Activated T-helper 9 cell treated with anti-CD3 and anti-CD28 coated beads, Interleukin-2, amount 50 U/mL, for 16 hours (primary cell): Measurements from ENCODE around the gene SIAH3.

ENCODE experiments used
- DNase-seq: peaks from one replicate; pipeline ENCODE4 v3.0.0-alpha.2; 2020; ENCODE audit warnings: low read depth

SIAH3 gene

DNA sequence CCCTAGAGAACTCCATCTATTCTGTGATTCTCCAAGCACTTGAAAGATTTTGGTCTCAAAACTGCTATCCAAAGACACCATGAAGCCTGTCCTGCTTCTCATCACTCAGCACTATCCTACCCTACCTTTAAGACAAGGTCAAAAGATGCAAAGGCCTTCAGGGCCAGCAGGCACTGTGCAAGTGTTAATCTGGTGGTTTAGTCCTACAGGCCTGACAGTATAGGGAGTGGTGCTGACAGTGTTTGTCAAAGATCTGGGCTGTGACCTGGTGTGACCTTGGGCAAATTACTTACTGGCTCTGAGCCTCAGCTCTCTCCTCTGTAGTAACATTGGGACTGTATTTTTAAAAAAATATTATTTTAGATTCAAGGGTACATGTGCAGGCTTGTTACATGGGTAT lies 28.0 kb downstream of the SIAH3 start:
- no peak for DNase-seq

DNA sequence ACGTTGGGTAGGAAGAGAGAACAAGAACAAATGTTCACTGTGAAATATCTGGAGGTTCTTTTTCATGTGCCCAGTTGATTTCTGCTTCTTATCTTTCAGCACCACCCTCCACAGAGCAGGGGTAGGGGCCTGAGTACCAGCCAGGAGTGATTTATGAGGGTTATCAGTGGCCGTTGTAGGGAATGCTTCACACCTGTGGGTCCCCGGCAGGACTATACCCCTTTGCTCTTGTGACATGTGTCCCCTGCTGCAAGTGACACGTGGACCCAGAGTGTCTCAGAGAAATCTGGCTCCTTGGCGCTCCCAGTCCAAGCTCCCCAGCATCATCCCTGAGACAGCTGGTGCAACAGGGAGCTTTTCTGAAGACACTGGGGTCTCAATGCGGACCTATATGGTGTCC lies 29.7 kb downstream of the SIAH3 start:
- DNase-seq, result no peak

DNA sequence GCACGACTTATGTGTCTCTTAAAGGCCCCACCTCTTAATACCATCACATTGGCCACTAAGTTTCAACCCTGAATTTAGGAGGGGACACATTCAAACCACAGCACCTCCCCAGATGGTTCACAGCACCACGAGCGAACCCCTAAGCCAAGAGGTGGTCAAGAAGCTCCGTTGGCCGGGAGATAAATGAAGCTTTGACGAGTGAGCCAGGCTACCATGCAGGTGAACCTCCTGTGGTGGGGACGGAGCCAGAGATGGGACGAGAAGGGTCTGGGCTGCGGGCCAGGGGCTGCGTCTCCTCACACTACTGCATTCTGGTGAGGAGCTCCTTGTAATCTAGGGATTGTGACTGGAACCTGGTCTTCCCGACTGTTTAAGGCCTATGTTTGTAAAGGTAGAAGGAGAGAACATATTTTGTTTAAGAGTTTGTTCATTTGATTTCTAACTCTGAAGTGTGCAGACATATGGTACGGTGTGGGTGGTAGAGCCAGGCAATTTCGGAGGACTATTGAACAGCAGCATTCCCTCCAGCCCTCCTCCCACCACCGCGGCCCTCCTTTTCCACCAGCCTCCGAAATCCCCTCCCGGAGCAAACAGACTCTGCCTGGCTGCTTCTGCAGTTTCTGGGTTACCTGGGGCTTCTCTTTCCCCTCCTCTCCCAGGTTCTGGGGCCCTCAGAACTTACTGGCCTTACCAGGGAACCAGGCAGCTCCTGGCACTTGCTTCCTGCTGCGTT lies 31.3 kb downstream of the SIAH3 start:
- no peak for DNase-seq

DNA sequence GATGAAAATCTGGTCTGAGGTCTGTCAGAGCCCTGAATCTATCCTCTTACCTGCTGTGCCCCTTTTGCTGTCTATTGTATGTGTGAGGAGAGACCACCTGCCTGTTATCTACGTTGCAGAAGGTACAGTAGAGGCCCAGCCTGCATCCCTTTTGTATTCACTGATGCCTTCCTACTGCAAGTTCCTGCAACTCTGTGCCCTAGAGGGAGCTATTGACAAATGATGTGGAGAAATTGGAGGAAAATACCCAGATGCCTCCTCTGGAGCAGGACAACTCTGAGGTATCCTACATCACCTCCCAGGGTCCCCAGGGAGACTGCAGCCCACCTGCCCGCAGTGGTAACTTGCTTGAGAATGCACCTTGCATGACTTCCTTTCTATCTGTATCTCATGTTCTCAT lies 33.7 kb downstream of the SIAH3 start:
- DNase-seq, result no peak

DNA sequence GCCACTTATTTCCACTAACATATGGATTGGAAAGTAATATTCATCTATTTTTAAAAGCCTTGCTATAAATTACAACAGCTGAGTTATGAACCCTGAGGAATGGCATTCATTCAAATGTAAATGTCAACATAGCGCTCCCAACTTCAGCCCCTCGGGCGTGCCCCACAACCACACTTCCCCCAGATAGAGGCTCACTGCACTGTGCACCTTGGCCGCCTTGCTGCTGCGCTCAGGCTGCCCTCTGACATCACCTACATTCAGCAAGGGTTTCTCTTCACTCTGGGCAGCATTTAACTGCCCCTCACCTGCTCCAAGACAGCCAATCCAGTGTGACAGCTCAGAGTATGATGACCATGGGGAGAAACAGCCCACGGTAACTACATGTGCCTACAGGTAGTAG lies 35.1 kb downstream of the SIAH3 start:
- DNase-seq, result no peak

DNA sequence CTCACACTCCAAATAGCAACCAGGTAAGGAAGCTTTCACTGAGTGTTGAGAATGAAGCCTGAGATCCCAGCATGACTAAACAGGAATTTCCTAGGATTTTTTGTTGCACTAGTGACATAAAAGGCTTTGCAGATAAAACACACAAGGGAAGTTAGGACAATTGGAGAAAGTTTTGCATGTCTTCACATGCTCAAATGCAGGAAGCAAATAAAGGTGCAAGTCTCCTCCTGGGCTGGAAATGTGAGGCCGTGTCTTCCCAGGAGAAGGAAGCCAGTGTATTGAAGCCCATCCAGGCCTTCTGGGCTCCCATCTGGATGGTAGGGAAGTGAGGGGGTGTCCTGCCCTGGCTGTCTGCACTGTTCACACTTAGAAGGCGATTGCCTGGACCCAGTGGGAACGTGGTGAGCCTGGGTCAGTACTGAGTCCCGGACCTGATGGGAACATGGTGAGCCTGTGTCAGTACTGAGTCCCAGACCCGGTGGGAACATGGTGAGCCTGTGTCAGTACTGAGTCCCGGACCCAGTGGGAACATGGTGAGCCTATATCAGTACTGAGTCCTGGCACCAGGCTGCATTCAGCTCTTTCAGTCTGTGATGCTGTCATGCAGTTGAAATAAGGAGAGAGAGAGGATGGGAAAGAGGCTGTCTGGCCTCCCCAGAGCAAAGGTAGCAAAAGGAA lies 38.7 kb downstream of the SIAH3 start:
- no peak for DNase-seq

DNA sequence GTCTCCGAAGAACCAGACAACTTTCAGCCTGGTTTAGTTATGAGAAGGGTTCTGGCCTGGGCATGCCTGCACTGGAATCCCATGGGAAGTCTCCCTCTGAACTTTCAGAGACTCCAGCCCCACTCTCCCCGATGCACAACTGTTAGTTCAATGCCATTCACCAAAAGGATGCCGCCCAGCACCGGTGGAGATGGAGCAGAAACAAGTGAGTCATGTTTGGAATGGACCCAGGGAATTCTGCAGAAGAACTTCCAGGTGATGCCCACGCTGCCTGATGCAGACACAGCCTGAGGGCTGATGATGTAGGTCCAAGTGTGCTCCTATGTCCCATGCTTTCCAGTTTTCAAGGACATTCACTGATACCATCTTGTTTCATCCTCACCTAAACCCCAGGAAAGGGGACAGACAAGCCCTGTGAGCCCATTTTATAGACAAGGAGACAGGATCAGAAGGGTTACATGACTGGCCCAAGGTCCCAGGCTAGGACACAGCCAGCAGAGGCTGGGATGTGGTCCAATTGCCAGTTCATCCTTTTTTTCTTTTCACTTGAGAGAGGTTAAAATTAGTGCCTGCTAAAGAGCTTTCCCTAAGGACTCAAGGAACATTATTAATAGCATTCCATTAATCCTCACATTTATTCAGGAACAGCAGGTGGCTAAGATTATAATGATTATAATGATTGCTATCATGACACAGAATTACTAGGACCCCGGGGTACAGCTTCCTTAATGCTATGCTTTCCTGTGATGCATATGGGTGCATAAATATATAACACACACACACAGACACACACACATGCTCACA lies 39.5 kb downstream of the SIAH3 start:
- no peak for DNase-seq

DNA sequence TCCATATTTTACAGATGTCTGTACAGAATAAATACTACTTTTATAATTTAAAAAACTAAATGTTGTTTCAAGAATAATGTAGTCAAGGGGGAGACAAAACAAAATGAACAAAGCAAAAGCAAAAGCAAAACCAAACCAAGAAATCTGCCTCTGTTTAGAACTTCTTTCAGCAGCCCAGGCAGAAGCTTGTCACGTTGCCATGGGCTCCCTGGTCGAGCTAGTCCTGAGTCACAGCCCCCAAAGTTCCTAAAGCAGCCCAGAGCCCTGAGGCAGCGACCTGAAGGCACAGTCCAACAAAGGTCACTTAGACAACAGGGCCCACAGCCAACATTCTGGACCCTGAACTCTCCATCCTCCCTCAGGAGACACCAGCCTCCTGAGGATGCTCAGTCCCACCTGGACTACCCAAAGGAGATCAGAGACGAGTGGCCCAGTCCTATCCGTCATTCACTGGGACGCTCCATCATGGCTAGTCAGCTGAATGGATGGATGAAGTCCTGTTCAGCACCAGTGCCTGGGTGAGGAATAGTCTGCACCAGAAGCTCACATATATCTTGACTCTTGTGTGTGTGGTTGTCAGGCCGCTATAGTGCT lies 41.7 kb downstream of the SIAH3 start:
- DNase-seq, result no peak

DNA sequence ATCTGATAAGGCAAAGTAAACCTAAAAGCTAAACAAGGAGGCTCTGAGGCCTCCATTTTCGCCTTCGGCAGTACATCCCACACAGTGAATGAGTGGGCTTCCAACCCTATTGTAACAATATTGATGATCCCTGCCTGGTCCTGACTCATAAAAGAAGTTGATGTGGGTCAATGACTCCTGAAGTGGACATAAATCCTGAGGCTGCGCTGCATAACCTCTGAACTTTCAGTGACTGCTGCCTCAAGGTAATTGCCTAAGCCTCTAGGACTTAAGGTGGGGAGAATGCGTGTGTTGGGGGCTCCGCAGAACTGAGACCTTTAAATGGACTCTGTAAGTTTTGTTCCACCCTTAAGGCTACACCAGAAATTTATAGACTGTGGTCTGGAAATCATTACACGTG lies 42.6 kb downstream of the SIAH3 start:
- DNase-seq, result no peak

DNA sequence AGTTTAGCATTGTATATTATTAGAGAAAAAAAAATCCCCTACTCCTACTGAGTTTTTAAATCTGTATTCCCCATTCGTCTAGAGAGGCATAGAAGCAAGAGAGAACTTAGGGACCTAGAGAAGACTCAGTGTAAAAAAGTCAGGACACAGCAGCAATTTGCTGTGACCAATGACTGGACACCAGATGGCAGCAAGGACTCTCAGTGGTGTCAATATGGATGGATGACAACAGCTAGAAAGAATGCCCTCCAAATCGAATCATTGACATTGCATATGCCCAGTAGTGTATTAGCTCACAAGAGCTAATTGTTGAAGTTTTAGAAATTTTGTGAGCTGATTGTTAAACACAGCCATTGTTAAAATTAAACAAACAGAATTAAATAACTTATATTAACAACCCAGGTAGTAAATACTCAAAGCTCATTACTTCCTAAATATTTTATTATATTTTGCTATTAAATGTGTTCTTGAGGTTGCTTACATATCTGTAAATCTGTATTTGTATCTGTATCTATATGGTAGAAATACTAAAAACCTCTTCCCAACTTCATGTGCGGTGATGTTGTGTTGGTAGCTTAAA lies 43.9 kb downstream of the SIAH3 start:
- no peak for DNase-seq

DNA sequence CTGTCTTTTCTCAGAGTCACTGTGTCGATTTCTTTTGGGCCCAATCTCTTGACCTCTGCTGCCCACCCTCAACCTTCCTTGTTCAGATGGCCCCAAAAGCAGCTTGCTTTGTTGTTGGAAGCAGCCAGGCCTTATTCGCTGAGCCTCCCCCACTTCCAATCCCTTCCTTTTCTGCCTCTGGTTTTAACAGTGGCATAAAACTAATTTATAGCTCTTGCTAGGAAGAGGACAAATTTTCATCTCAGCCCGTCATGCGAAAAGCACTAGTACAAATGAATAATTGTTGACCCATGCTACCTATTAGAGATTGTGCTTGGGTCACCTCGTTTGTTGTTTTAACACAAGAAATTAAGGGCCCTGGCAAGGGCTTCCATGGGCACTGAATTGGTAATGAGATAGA lies 51.1 kb downstream of the SIAH3 start:
- no peak for DNase-seq

DNA sequence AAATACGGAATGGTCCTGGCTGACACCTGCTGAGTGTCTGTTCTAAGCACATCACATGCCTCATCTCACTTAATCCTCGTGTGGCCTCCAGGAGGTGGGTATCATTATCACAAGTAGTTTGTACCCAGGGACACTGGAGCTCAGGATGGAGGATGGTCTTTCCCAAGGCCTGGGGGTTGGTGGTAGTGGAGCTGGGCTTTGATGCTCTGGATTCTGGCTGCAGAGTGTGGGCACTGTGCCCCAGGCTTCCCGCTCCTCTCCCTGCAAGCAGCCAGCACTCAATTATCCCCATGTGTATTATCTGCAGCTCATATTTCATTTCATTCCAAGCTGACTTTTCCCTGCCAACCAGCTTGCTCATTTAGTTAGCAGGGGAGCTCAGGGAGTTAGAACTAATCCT lies 52.1 kb downstream of the SIAH3 start:
- no peak for DNase-seq

DNA sequence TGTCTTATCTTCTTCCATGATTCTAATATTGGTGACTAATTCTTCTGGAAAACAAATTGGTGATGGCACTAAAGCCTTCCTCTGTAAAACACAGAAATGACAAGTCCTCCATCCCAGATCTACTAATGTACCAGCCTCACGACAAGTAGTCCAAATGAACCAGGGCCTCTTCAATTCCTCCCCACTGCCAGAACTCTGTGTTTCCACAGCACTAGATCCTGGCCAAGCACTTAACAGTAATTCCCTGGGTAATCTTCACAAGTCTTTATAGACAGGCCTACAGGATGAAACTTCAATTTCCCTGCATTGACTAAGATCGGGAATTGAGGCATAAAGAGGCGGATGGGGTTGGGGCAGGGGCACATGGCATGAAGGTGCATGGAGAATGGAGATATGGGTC lies 52.7 kb downstream of the SIAH3 start:
- DNase-seq, result no peak

DNA sequence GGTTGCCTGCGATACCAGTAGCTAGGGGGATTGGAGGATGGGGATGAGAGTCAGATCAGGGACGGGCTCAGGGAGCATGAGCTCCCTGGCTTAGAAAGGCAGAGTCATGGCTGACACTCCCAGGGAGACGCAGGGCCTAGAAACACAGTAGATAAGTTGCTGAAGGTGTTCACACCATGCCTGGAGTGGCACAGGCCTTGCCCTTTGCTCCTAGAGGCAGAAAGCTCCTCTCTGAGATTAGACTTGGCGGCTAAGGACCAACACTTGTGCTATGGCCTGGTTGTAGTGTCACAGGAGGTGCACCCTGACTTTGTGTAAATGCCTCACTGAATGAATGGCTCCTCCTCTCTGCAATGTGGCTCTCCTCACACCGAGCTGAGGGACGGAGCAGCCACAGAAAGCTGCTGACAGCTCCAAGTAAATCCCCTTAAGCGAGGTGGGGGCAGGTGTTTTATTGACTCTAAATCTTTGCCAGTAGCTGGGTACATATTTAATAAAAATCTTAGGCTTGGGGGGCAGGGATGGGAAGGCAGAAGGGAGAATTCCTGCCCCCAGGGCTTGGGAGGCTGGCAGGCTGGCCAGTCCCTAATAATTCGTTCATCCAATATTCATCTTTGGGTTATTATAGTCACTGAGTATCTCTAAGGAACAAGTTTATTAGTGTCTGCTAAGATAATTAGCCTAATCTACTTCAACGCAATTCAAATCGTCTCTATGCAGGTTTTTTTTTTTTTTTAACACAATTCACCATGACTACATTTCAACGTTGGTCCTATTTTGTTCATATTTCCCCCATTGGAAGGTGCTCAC lies 54.9 kb downstream of the SIAH3 start:
- no peak for DNase-seq

DNA sequence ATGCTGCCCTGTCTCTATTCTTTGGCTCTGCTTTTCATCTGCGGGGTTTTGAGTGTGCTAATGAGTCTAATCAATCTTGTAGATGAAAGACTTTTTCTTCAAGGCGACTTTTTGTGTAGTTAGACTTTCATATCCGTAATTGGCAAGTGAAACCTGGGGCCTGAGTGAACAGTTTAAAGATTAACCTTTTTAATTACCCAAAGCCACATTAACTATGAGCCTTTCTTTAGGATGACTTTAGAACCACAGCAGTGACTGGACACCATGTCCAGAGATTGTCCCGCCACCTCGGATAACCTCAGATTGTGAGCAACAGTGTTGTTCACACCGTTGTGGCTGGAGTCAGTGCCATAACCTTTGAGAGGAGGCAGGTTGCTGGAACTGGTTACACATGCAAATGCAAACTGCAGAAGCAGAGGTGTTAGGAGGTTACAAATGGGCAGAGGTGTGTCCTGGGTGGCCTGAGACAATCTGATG lies 58.7 kb downstream of the SIAH3 start:
- no peak for DNase-seq

DNA sequence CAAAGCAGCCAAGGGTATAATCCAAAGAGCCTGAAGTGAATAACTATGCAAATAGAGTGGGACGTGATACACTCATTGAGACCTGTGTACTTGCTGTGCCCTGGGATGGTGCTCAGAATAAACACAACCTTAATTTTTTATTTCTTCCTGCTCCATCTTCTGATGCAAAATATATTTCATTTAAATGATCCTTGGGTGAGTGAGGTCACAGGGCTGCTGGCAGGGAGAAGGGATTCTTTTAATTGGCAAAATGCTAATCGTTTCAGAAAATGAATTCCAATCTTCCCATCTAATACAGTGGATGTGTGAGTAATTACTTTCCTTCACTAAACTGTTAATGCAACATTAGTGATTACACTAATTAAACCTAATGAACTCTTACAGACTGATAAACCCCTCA lies 63.5 kb downstream of the SIAH3 start:
- no peak for DNase-seq

DNA sequence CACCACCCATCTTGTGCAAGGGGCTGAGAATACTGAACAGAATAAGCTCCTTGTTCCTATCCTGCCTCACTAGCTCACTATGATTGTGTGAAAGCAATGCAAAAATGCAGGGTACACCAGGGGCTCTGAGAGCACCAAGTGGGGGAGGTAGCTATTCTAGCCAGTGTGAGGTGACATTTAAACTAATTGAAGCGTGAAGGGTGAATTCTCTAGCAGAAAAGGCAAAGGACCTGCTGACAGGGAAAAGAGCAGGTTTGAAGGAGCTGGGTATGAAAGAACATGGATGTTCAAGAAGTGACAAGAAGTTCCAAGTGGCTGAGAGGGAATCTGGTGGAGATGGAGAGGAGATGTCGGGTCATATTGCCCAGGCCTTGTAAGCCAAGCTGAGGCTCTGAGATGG lies 64.2 kb downstream of the SIAH3 start:
- DNase-seq, result no peak

DNA sequence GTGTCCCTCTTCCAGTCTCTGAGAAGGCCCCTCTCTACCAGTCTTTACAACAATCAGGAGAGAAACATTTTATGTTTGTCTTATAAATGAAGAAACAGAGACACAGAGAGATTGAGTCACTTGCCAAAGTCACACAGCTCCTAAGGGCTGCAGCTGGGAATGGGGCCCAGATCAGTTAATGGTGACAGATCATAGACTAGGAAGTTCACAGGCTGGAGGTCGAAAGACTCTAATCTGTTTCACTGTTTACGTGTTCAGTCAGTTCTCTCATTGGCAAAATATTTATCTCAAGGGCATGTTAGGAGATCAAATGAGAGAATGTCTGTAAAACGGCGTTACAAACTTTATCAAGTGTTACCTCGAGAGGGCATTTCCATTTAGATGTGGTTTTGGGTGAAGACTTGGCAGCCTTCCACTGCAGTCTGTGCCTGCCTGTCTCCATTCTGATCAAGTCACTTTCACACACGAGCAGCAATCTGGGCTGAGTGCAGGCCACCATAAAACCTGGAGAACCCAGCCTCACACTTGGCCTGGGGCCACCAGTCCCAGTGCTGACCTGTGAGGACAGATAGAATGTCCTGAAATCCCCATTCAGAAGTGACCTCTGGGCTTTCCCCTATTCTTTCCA lies 65.1 kb downstream of the SIAH3 start:
- no peak for DNase-seq

DNA sequence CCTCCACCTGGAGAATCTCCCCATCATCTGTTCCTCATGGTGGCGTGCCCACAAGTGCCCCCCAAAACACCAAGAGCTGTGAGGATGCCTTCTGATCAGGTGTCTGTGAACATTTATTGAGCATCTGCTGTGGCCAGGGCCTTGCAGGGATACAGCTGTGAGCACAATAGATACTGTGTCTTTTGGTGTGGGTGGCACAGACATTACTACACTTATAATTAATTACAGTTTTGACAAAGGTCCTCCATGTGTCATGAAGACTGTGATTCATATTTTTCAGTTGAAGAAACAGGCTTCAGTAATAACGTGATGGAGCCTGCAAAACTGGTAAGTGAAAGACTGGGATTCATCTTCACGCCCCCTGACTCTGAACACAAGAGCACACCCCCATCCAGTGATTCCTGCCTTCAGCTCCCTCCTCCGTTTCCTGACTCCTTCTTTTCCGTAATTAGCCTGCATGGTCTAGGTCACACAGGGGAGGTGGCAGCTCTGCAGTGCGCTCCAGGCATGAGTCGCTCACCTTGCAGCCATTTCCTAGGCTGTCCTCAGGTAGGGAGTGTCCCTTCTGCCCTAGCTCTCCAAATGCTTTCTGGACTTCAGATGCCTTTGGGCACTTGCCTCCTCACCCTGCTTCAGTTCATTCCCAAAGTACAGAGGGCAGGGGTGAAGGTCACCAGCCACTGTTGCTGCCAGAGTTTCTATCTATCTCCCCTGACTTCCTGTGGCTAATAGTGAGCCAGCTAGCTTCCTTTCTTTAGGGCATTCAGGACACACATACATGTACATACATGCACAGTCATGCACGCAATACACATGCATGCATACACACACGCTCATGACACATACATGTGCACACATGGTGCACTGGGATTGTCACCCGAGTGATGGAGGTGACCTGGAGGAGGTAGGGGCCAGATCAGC lies 66.5 kb downstream of the SIAH3 start:
- DNase-seq, result no peak
